Trophoblast cell (in vitro differentiated cells and primary cell): ENCODE data around the gene KRT10.

Source experiments
- DNase-seq, 2 donors: peaks; one replicate each; pipeline ENCODE4 v3.0.0-alpha.2; 2016
- H2AFZ ChIP-seq: 2 replicates; pipeline ENCODE4 v1.6.1; 2013; ENCODE audit warnings: low read length, moderate library complexity, mild to moderate bottlenecking; ENCODE audit not compliant: insufficient read depth, poor library complexity
- H2AK5ac ChIP-seq: 2 replicates; pipeline ENCODE4 v1.6.1; 2013; ENCODE audit warnings: mild to moderate bottlenecking, low read length
- H2BK120ac ChIP-seq: 2 replicates; pipeline ENCODE4 v1.6.1; 2013; ENCODE audit warnings: low read length, mild to moderate bottlenecking, moderate library complexity; ENCODE audit not compliant: insufficient read depth, poor library complexity
- H2BK12ac ChIP-seq: 2 replicates; pipeline ENCODE4 v1.6.1; 2013; ENCODE audit warnings: mild to moderate bottlenecking, low read length, moderate library complexity
- H2BK5ac ChIP-seq: 2 replicates; pipeline ENCODE4 v1.6.1; 2013; ENCODE audit warnings: low read length, low read depth, moderate library complexity, mild to moderate bottlenecking; ENCODE audit not compliant: poor library complexity
- H3K14ac ChIP-seq: 2 replicates; pipeline ENCODE4 v1.6.1; 2013; ENCODE audit warnings: mild to moderate bottlenecking, low read length
- H3K18ac ChIP-seq: 2 replicates; pipeline ENCODE4 v1.6.1; 2013; ENCODE audit warnings: mild to moderate bottlenecking, low read length
- H3K23ac ChIP-seq: 2 replicates; pipeline ENCODE4 v1.6.1; 2013; ENCODE audit warnings: low read length
- H3K27ac ChIP-seq: 2 replicates; pipeline ENCODE4 v1.5.1; 2013; ENCODE audit warnings: low read depth, mild to moderate bottlenecking, inconsistent platforms, low read length, moderate library complexity
- H3K27me3 ChIP-seq: 2 replicates; pipeline ENCODE4 v1.6.1; 2013; ENCODE audit warnings: inconsistent platforms, mild to moderate bottlenecking, low read length, moderate library complexity; ENCODE audit not compliant: insufficient read depth
- H3K36me3 ChIP-seq, 2 experiments: 1 replicate in 1 of 2; 2 replicates in 1 of 2; pipeline ENCODE4 v1.6.1; 2013; ENCODE audit warnings: low read length in 2 of 2, mild to moderate bottlenecking in 2 of 2, moderate library complexity in 1 of 2; ENCODE audit not compliant: insufficient read depth in 2 of 2, control insufficient read depth in 1 of 2
- H3K4ac ChIP-seq: 2 replicates; pipeline ENCODE4 v1.6.1; 2013; ENCODE audit warnings: low read depth, mild to moderate bottlenecking, low read length, moderate library complexity
- H3K4me1 ChIP-seq, 2 experiments: 1 replicate in 1 of 2; 2 replicates in 1 of 2; pipeline ENCODE4 v1.6.1; 2013; ENCODE audit warnings: low read length in 2 of 2, mild to moderate bottlenecking in 2 of 2, moderate library complexity in 1 of 2; ENCODE audit not compliant: insufficient read depth in 2 of 2, control insufficient read depth in 1 of 2
- H3K4me2 ChIP-seq: 2 replicates; pipeline ENCODE4 v1.6.1; 2013; ENCODE audit warnings: inconsistent platforms, mild to moderate bottlenecking, low read length, moderate library complexity
- H3K4me3 ChIP-seq: 2 replicates; pipeline ENCODE4 v1.5.1; 2013; ENCODE audit warnings: mild to moderate bottlenecking, low read depth, low read length, inconsistent platforms
- H3K79me1 ChIP-seq: one replicate; pipeline ENCODE4 v1.6.1; 2013; ENCODE audit warnings: low read length
- H3K79me2 ChIP-seq: 2 replicates; pipeline ENCODE4 v1.6.1; 2013; ENCODE audit warnings: low read length, mild to moderate bottlenecking; ENCODE audit not compliant: control insufficient read depth, insufficient read depth, poor library complexity
- H3K9ac ChIP-seq: 2 replicates; pipeline ENCODE4 v1.6.1; 2013; ENCODE audit warnings: mild to moderate bottlenecking, low read length
- H3K9me3 ChIP-seq: 2 replicates; pipeline ENCODE4 v1.6.1; 2013; ENCODE audit warnings: low read depth, mild to moderate bottlenecking, control low read depth, inconsistent platforms, low read length; ENCODE audit not compliant: insufficient read depth
- H4K12ac ChIP-seq: 2 replicates; pipeline ENCODE4 v1.6.1; 2013; ENCODE audit warnings: low read depth, mild to moderate bottlenecking, low read length, moderate library complexity
- H4K8ac ChIP-seq: 2 replicates; pipeline ENCODE4 v1.6.1; 2013; ENCODE audit warnings: low read depth, mild to moderate bottlenecking, low read length, moderate library complexity
- H4K91ac ChIP-seq: one replicate; pipeline ENCODE4 v1.6.1; 2013; ENCODE audit warnings: low read depth, mild to moderate bottlenecking, low read length, moderate library complexity
- WGBS: extraction: QIAGEN DNeasy Blood & Tissue Kit; methylation state at CpG from one replicate; pipeline ENCODE4 v1.1.7; 2013; ENCODE audit warnings: missing lambda C conversion rate; ENCODE audit not compliant: insufficient read length, insufficient coverage; ENCODE audit errors: extremely low coverage; 5-methylcytosine and 5-hydroxymethylcytosine counted together

The KRT10 gene

DNA sequence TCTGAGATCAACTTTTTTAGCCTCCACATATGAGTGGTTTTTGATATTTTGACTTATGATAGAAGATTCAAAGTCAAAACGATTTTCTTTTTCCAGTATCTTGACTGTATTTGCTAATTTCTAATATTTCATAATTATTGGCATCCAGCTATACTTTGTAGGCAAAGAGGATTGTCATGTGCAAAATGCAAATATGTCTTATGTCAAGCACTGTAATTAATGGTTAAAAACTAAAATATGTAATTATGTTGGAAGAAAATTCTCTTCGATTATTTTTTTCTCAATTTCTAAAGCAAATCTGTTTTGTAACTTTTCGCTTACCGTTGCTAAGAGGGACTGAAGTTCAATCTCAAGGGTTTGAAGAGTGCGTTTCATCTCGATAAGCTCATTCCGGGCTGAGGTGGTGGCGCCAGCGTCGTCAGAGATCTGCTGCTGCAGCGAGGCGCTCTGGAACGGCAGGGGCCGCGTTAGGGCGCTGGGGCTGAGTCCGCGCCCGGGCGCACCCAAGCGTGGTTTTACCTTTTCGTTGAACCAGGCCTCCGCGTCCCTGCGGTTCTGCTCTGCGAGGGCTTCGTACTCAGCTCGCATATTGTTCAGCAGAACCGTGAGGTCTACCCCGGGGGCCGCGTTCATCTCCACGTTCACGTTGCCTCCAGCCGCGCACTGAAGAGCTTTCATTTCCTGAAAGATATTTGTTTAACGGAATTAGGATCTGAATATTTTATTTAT is 43.1 kb downstream of the KRT10 start:
- Histone ChIP-seq H3K36me3 (no peaks in the 10 kb centered on the region), H3K27ac (no peak overlapping the region), H3K4me3 (no peak overlapping the region), H3K9me3 (no peaks in the 10 kb centered on the region), H3K9ac (no peak overlapping the region), H3K14ac (no peak overlapping the region), H4K8ac (no peak overlapping the region), H3K27me3 (no peaks in the 10 kb centered on the region), H2AK5ac (no peak overlapping the region), H2AFZ (no peak overlapping the region), H3K4me1 (no peaks in the 10 kb centered on the region), H3K18ac (no peak overlapping the region), H3K23ac (no peak overlapping the region), H2BK120ac (no peak overlapping the region), H2BK5ac (no peak overlapping the region), H3K79me2 (no peaks in the 10 kb centered on the region), H2BK12ac (no peak overlapping the region), H3K79me1 (no peaks in the 10 kb centered on the region), H3K4me2 (no peak overlapping the region), H4K12ac (no peak overlapping the region), H3K4ac (no peak overlapping the region), H4K91ac (no peak overlapping the region)
- DNase-seq, result peak; percentile 51 to 54
- no CpG with 5 or more reads among the region's 37 CpGs for WGBS

DNA sequence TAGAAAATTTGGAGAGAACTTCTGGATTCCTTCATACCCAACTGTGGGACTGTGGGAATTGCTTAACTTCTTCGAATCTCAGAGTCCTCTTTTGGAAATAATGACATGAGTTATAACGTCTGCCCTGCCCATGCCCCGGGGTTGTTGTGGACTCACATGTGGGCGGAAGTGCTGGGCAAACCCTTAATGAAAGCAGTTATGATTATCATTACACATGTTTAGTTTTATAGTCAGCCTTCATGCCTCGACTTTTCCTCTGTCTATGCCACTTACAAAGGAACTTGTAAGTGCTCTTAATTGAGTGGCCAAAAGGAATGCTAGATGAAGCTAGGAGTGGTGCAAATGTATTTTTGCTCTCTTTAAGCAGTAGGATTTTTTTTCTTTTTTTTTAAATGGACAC is 44.0 kb downstream of the KRT10 start:
- peak; percentile 58 to 78 for DNase-seq
- Histone ChIP-seq H3K27ac (no peak overlapping the region), H2AFZ (no peak overlapping the region), H3K36me3 (no peaks in the 10 kb centered on the region), H3K79me2 (no peaks in the 10 kb centered on the region), H4K8ac (no peak overlapping the region), H2BK5ac (no peak overlapping the region), H3K18ac (no peak overlapping the region), H3K27me3 (no peaks in the 10 kb centered on the region), H3K79me1 (no peaks in the 10 kb centered on the region), H4K91ac (no peak overlapping the region), H2AK5ac (no peak overlapping the region), H3K4me1 (no peaks in the 10 kb centered on the region), H3K23ac (no peak overlapping the region), H4K12ac (no peak overlapping the region), H3K4me3 (no peak overlapping the region), H2BK12ac (no peak overlapping the region), H3K9me3 (no peaks in the 10 kb centered on the region), H3K14ac (no peak overlapping the region), H2BK120ac (no peak overlapping the region), H3K4me2 (no peak overlapping the region), H3K4ac (no peak overlapping the region), H3K9ac (no peak overlapping the region)
- no CpG with 5 or more reads among the region's 5 CpGs for WGBS

DNA sequence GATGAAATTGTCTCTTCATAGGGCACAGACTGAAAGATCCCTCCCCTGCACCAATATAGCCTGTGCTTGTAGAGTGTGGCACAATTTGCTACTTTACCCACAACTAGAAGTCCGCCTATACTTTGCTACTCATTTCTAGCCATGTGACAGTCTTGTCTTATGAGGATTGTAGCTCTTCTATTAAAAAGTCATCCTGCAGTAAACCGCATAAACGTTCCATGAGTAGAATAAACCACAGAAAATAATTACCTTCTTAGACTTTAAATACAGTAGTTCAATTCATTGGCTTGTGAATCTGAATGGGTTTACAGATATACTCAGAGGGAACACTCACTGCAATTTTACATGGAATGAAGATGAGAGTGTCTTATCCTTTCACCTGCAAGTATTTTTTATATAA is 44.4 kb downstream of the KRT10 start:
- Histone ChIP-seq H4K91ac (no peak overlapping the region), H2BK120ac (no peak overlapping the region), H3K79me2 (no peaks in the 10 kb centered on the region), H4K12ac (no peak overlapping the region), H2AK5ac (no peak overlapping the region), H3K4me1 (no peaks in the 10 kb centered on the region), H3K9ac (no peak overlapping the region), H2BK12ac (no peak overlapping the region), H3K79me1 (no peaks in the 10 kb centered on the region), H2AFZ (no peak overlapping the region), H3K27me3 (no peaks in the 10 kb centered on the region), H3K18ac (no peak overlapping the region), H3K4me3 (no peak overlapping the region), H3K4me2 (no peak overlapping the region), H3K14ac (no peak overlapping the region), H3K9me3 (no peaks in the 10 kb centered on the region), H3K4ac (no peak overlapping the region), H3K27ac (no peak overlapping the region), H2BK5ac (no peak overlapping the region), H4K8ac (no peak overlapping the region), H3K36me3 (no peaks in the 10 kb centered on the region), H3K23ac (no peak overlapping the region)
- no peak for DNase-seq
- no CpG with 5 or more reads among the region's 3 CpGs for WGBS

DNA sequence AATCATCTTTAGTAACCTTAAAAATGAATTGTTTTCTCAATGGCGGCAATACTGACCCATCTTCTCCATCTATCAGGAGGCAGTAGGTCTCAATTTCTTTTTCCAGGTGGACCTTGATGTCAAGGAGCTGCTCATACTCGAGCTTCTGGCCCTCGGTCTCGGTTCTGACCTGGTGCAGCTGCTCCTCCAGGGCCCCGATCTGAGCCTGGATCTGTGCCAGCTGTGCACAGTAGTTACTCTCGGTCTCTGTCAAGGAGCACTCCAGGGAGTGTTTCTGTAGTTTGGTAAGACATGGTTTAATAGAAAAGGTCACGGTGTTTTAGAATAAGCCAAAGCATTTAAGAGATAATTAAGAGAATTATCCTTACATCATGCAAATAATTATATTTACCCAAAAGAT is 45.0 kb downstream of the KRT10 start:
- DNase-seq, result no peak
- H3K9ac ChIP-seq, result no peak overlapping the region
- H3K18ac ChIP-seq, result no peak overlapping the region
- no peak overlapping the region for H3K23ac ChIP-seq
- no peak overlapping the region for H4K12ac ChIP-seq
- no peak overlapping the region for H4K91ac ChIP-seq
- no CpG with 5 or more reads among the region's 7 CpGs for WGBS
- no peak overlapping the region for H2BK120ac ChIP-seq
- H2AFZ ChIP-seq, result no peak overlapping the region
- H3K4me2 ChIP-seq, result no peak overlapping the region
- H2BK12ac ChIP-seq, result no peak overlapping the region
- H3K27me3 ChIP-seq, result no peaks in the 10 kb centered on the region
- H3K79me2 ChIP-seq, result no peaks in the 10 kb centered on the region
- H3K9me3 ChIP-seq, result no peaks in the 10 kb centered on the region
- H3K14ac ChIP-seq, result no peak overlapping the region
- H2AK5ac ChIP-seq, result no peak overlapping the region
- H3K27ac ChIP-seq, result no peak overlapping the region
- H3K4me3 ChIP-seq, result no peak overlapping the region
- H3K79me1 ChIP-seq, result no peaks in the 10 kb centered on the region
- no peak overlapping the region for H2BK5ac ChIP-seq
- H3K36me3 ChIP-seq, result no peaks in the 10 kb centered on the region
- H3K4ac ChIP-seq, result no peak overlapping the region
- no peak overlapping the region for H4K8ac ChIP-seq
- H3K4me1 ChIP-seq, result no peaks in the 10 kb centered on the region
